Activated CD8-positive, alpha-beta memory T cell treated with anti-CD3 and anti-CD28 coated beads for 24 hours (primary cell): ENCODE measurements around the gene LCLAT1.

ENCODE experiments used
- DNase-seq: peaks from one replicate; pipeline ENCODE4 v3.0.0-alpha.2; 2020

LCLAT1 gene

DNA sequence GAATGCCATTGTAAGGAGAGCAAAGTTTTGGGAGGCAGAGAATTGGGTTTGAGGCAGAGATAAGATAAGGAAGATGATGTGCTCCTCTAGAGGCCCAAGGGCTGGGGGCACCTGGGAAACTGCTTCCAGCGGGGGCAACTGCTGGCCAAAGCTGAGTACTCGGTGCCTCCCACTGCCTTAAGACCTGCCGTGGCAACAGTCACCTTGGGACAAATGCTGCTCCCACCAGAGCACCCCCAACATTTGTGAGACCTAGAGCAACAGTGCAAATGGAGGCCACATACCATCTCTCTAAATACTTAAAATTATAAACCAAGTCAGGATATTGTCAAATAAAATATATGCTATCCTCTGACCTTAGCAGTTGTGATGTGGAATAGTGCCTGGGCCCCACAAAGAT lies 233.1 kb downstream of the LCLAT1 start:
- no peak for DNase-seq

DNA sequence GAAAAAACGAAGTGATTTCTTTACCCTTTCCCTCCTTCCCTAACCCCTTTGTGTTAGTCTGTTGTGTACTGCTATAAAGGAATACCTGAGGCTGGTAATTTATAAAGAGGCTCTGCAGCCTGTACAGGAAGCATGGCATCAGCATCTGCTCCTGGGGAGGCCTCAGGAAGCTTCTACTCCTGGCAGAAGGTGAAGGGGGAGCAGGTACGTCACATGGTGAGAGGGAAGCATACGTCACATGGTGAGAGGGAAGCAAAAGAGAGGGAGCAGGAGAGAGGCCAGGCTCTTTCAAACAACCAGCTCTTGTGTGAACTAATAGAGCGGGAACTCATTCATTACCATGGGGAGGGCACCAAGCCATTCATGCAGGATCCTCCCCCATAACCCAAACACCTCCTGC lies 234.0 kb downstream of the LCLAT1 start:
- no peak for DNase-seq

- DNase-seq, result no peak
Measured at GRCh38 chr2:30683236-30683956, 236.3 kb downstream of the LCLAT1 start.

- no peak for DNase-seq
Measured at GRCh38 chr2:30684026-30684425, 237.0 kb downstream of the LCLAT1 start.

- DNase-seq, result no peak
Measured at GRCh38 chr2:30684516-30684915, 237.5 kb downstream of the LCLAT1 start.

- no peak for DNase-seq
Measured at GRCh38 chr2:30684996-30685395, 237.9 kb downstream of the LCLAT1 start.

- DNase-seq, result no peak
Measured at GRCh38 chr2:30686000-30686399, 239.0 kb downstream of the LCLAT1 start.

- DNase-seq, result no peak
Measured at GRCh38 chr2:30686669-30687068, 239.6 kb downstream of the LCLAT1 start.

DNA sequence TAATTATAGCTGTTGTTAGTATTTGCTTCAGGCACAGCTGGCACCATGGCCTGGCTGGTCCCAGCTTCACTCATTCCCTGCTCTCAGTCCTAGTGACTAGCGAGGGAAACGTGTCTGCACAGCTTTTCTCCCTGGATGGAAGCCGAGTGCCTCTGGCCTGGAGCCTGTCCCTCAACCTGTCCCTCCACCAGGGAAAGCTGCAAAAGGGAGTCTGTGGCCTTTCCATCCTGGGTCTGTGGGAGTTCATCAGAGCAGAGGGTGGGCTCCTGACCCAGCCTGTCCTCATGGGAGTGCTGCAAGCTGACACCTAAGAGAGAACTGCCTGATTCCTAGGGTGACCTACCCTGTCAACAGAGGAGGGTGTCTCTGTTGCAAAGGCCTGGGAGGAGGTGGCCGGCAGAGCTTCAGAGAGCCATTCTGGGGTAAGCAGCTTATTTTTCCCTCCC lies 241.9 kb downstream of the LCLAT1 start:
- DNase-seq, result no peak

- no peak for DNase-seq
Measured at GRCh38 chr2:30689496-30690125, 242.6 kb downstream of the LCLAT1 start.

DNA sequence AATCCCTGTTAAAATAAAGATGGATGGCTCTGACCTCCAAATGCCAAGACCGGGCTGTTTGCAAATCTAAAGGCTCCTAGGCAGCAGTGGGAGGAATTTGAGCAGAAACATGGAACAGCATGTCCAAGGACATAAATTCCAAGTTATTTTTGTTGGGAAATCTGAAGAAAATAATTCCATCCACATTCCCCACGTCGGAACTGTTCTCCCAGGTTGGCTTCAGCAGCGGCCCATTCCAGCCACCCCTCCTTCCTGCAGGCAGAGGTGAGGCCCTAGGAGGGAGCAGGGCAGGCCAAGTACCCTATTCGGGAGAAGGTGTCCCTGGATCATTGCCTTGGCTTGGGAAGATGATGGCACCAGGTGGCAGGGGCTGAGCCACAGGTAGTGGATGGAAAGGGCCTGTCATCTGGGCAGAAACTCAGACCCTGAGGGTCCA lies 243.1 kb downstream of the LCLAT1 start:
- DNase-seq, result no peak

DNA sequence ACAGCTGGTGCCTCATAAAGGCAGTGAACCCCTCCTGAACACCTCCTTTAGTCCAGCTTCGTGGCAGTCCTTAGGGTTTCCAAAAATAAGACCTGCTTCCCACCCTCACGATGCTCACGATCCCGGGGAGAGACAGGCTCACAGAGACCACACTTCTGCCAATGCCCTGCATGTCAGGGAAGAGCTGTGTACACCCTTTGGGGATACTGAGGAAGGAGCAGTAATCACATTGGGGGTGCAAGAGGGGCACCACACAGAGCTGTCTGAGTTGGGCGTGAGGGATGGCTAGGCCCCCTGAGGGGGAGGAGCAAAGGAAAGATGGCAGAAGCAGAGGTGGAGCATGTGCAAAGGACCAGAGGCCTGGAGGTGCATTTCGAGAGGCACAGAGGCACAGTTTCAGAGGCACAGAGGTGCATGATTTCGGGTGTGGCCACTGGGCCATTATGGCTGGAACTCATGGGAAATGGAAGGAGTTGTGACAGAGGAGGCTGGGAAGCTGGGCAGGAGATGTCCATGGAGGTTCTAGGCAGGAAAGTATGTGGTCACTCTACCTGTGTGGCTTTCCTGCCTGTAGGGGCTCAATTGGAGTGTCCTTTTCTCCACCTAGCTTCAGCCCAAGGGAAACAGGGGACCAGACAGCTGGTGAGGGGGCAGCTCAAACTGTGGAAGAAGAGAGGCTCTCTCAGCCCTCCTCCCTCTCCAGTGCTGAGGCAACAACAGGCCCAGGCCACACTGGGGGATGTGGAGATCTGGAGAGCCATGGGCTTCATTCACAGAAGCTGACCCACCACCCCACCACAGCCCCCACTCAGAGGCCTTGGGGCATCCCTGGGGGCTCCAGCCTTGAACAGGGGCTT lies 244.3 kb downstream of the LCLAT1 start:
- no peak for DNase-seq

DNA sequence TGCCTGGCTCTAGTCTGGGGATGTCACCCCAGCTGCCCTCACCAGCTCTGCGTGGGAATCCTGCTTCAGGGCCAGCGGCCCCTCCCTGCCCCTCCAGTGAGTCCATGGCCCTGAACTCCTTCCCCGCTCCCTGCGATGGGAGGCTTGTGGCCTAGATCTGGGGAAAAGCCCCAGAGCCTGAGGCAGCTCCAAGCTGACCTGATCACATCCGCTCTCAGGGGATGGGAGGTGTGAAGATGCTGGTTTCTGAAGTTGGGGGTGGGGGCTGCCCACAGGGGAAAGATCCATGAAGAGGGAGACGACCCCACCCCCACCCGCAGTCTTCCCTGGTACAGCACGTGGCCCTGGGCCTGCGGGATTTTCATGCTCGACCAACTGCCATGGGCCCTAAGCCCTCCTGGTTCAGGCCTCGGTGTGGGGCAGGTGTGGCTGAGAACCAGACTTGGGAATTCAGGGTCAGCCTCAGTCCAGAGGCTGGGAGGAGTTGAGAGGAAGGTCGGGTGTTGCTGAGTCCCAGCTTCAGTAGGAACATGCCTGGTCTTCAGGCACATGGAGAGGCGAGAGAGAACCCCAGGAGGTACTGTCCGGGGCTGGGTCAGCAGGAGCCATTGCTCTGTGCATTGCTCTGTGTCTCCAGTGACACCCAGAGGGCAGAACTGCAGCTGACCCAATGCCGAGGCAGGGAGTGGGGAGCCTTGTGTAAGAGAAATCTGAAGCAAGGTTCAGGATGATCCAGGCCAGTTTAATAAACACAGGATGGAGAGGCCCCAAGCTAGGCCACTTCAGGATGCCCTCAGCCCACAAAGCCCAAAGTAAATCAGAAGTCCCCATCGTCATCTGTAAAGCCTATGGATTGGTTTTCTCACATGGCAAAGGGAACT lies 245.1 kb downstream of the LCLAT1 start:
- DNase-seq, result no peak

DNA sequence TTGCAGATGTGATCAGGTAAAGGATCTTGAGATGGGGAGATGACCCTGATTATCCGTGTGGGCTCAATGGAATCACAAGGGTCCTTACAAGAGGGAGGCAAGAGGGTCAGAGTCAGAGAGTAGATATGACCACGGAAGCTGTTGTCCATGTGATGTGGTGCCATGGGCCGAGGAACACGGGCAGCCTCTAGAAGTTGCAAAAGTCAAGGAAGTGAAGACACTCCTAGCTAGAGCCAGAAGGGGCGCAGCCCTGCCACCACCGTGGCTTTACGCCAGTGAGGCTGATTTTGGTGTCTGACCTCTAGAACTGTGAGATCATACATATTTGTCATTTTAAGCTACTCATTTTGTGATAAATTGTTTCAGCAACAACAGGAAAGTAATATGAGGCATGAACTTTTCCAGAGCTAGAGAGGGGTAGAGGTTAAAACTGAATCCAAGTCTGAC lies 245.8 kb downstream of the LCLAT1 start:
- DNase-seq, result no peak
